Neural cell (in vitro differentiated cells): ENCODE results near the gene ITGA5.

Experiments used
- MXI1 ChIP-seq: fragments of 450-650 bp; conservative IDR thresholded peaks from 2 replicates; pipeline ENCODE4 v1.6.1; 2014; ENCODE audit warnings: antibody characterized with exemption, mild to moderate bottlenecking; ENCODE audit not compliant: poor library complexity, severe bottlenecking
- POLR2AphosphoS5 ChIP-seq: IDR thresholded peaks from 2 replicates; pipeline ENCODE4 v1.6.1; 2012
- TAF1 ChIP-seq: IDR thresholded peaks from 2 replicates; pipeline ENCODE4 v1.6.1; 2012; ENCODE audit warnings: low read depth
- TF ChIP-seq, protein P1 (sequence below): fragments of 450-650 bp; IDR thresholded peaks from 2 replicates; pipeline ENCODE4 v1.5.1; 2014; ENCODE audit warnings: antibody characterized with exemption, mild to moderate bottlenecking, moderate library complexity; ENCODE audit not compliant: poor library complexity, severe bottlenecking
- TF ChIP-seq, protein P2 (sequence below): IDR thresholded peaks from 2 replicates; pipeline ENCODE4 v1.6.1; 2012; ENCODE audit warnings: borderline replicate concordance

- no peak for TF ChIP-seq TAF1
- TF ChIP-seq, protein P1, sequence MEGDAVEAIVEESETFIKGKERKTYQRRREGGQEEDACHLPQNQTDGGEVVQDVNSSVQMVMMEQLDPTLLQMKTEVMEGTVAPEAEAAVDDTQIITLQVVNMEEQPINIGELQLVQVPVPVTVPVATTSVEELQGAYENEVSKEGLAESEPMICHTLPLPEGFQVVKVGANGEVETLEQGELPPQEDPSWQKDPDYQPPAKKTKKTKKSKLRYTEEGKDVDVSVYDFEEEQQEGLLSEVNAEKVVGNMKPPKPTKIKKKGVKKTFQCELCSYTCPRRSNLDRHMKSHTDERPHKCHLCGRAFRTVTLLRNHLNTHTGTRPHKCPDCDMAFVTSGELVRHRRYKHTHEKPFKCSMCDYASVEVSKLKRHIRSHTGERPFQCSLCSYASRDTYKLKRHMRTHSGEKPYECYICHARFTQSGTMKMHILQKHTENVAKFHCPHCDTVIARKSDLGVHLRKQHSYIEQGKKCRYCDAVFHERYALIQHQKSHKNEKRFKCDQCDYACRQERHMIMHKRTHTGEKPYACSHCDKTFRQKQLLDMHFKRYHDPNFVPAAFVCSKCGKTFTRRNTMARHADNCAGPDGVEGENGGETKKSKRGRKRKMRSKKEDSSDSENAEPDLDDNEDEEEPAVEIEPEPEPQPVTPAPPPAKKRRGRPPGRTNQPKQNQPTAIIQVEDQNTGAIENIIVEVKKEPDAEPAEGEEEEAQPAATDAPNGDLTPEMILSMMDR = no peak
- TF ChIP-seq, protein P2, sequence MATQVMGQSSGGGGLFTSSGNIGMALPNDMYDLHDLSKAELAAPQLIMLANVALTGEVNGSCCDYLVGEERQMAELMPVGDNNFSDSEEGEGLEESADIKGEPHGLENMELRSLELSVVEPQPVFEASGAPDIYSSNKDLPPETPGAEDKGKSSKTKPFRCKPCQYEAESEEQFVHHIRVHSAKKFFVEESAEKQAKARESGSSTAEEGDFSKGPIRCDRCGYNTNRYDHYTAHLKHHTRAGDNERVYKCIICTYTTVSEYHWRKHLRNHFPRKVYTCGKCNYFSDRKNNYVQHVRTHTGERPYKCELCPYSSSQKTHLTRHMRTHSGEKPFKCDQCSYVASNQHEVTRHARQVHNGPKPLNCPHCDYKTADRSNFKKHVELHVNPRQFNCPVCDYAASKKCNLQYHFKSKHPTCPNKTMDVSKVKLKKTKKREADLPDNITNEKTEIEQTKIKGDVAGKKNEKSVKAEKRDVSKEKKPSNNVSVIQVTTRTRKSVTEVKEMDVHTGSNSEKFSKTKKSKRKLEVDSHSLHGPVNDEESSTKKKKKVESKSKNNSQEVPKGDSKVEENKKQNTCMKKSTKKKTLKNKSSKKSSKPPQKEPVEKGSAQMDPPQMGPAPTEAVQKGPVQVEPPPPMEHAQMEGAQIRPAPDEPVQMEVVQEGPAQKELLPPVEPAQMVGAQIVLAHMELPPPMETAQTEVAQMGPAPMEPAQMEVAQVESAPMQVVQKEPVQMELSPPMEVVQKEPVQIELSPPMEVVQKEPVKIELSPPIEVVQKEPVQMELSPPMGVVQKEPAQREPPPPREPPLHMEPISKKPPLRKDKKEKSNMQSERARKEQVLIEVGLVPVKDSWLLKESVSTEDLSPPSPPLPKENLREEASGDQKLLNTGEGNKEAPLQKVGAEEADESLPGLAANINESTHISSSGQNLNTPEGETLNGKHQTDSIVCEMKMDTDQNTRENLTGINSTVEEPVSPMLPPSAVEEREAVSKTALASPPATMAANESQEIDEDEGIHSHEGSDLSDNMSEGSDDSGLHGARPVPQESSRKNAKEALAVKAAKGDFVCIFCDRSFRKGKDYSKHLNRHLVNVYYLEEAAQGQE = no peak
- no peak for TF ChIP-seq POLR2AphosphoS5
- no peak for TF ChIP-seq MXI1
Measured at GRCh38 chr12:54355104-54355815, 63.8 kb downstream of the ITGA5 start.
